GM21529 (cell line): Measurements from ENCODE around the gene BRI3BP.
A peak's percentile ranks its signal among the peaks of the same experiment; 100 is the strongest.
"Not testable (repeated sequence)": the region's sequence is repeated elsewhere in the genome, so short reads cannot be mapped to it uniquely, and the experiment has no call there.

Experiments used
- ATAC-seq: cut with Tn5 transposase; IDR thresholded peaks from one replicate; pipeline ENCODE4 v1.9.1; 2021; ENCODE audit not compliant: unreplicated experiment

The BRI3BP gene

DNA sequence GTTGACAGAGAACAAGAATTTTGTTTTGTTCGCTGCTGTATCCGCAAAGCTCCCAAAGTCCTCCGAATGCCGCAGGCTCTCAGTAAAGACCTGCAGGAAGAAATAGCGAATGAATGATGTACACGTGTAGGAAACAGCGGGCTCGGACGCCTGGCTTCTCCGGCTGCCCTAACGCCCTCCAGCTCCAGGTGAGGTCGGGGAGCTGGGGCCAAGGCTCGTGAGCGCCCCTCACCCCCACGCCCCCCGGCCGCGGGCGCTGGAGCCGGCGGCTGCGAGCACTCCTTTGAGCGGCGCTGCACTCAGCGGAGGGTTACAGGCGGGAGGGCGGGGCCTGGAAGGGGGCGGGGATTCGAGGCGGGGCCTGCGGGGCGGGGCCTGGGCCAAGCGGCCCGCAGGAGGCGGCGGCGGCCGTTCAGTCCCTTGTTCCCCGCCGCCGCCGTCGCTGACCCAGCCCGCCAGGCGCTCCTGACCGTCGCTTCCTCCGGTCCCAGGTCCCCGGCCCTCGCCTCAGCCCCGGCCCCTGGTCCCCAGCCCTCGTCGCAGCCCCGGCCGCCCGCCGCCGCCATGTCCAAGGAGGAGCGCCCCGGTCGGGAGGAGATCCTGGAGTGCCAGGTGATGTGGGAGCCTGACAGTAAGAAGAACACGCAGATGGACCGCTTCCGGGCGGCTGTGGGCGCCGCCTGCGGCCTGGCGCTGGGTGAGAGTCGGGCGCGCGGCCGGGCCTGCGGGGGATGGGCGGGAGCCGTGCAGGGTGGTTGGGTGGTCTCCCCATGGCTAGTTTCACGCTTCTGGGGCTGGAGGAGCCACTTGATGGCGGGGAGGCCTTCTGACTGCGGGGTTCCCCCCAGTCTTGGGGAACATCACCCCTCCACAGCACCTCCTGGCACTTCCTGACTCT, 71.8 kb downstream of the BRI3BP start, which contains the start of gene AACS:
Gene AACS, plus strand, starts transcription at position 415 of the 898 bp plus-strand sequence. Its CDS starts 150 bp downstream, at position 565.
- ATAC-seq, result peak; percentile 91

DNA sequence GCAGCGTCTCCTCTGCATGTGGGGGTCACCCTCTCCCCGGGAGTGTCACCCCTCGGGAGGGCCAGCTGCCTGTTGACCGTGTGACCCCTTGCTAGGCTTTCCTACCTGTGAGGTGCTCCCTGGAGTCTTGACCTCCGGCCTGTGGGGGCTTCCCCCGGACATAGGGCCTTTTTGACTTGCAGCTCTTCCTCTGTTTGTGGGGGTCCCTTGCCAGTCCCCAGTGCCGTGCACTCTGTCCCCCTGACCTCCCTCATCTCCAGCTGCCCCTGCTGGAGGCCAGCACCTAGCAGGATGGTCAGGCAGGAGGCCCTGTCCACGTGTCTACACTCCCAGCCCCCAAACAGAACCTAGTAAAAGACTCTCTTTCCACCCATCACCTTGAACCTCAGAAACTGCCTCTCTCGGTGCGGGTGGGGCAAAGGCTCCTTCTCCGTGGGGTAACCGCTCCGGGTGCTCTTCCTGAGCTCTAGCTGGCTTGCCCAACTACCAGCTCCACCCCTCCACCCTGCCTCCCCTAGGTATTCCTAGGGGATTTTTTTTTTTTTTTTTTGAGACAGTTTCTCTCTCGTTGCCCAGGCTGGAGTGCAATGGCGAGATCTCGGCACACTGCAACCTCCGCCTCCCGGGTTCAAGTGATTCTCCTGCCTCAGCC, 72.6 kb downstream of the BRI3BP start:
- ATAC-seq, result peak; percentile 11

DNA sequence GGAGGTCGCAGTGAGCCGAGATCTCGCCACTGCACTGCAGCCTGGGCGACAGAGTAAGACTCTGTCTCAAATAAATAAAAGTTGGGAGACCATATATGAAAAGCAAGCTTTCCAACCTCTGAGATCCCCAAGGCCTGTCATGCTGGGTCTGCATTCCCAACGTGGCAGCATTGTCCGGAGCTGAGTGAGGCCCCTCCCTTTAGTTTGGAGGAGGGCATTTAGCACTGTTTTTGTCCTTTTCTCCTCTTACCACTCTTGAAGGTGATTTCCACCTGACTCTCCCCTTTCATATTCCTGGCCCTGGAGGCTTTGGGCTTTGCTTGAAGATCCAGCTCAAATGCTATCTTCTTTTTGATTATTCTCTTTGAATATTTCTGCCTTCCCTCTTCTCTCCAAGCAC, 74.9 kb downstream of the BRI3BP start:
- ATAC-seq, result no peak

GRCh38 chr12:125069616-125070015, 76.2 kb downstream of the BRI3BP start:
- ATAC-seq, result no peak

GRCh38 chr12:125070112-125070511, 76.7 kb downstream of the BRI3BP start:
- ATAC-seq, result no peak

- ATAC-seq, result no peak
Observed at GRCh38 chr12:125070661-125071390, 77.4 kb downstream of the BRI3BP start.

DNA sequence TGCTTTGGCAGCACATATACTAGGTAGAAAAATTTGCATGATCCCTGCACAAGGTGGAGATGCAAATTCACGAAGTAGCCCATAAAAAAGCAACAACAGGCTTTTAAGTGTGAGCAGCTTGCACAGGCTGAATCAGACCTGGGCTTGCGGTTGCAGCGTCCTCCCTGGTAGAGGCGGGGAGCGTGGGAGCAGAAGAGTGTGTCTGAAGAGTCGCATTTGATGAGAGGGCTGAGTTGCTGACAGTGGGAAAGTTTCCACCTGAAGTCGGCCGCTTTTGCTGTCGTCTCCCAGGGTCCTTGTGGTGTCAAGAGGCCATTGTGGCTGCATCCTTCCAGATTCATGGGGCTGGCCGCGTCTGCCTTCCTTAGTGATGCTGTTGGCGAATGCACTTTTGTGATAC, 78.0 kb downstream of the BRI3BP start:
- no peak for ATAC-seq

GRCh38 chr12:125072496-125072895, 79.1 kb downstream of the BRI3BP start:
- no peak for ATAC-seq

DNA sequence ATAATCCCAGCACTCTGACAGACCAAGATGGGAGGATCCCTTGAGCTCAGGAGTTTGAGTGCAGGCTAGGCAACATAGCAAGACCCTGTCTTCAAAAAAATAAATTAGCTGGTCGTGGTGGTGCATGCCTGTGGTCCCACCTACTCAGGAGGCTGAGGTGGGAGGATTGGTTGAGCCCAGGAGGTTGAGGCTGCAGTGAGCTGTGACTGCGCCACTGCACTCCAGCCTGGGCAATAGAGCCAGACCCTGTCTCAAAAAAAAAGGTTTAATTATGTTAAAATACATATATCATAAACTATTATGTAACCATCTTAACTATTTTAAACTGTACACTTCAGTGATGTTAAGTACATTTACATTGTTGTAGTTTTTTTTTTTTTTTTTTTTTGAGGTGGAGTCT, 80.8 kb downstream of the BRI3BP start:
- ATAC-seq, result not testable (repeated sequence)

DNA sequence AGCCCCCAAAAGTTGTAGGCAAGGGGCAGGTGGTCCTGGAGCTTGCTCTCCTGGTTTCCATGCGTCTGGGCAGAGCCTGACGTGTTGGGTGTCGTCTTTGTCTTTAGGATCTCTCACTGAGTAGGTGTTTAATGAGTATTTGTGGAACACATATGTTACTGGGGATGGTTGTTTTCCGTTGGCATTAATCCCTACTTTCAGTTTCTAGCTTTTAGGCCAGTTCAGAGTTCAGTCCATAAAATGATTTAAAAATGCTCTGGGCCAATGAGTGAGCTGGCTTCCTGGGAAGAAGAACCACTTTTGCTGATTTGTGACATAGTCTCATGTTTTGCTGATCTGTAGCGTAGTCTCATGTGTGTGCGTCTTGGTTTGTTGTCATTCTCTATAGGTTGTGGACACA, 82.7 kb downstream of the BRI3BP start:
- no peak for ATAC-seq

DNA sequence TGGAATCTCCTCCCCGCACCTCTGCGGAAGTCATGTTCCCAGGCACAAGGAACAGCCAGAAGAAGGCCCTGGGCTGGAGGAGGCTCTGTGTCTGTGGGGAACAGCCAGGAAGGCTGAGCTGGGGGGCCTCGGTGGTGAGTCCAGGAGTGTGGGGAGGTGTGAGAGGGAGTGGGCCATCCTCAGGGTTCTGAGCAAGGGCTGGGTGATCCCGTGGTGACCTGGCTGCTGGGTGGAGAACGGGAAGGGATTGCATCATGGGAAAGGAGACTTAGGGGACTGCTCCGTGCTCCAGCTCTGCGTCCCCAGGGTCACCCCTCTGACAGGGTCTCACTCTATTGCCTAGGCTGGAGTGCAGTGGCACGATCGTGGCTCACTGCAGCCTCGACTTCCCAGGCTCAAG, 85.6 kb downstream of the BRI3BP start:
- ATAC-seq, result no peak

- no peak for ATAC-seq
Observed at GRCh38 chr12:125079648-125080645, 86.5 kb downstream of the BRI3BP start.
